ENCODE data around the gene PCNX2.

GRCh38 chr1:233012021-233012420 is 283.5 kb downstream of the PCNX2 start:
- TF ChIP-seq E2F6 (IDR thresholded peaks at IDR 0.05) (no peak), CTCF (IDR thresholded peaks at IDR 0.05; ENCODE audit: control extremely low read depth in 1 of 3, insufficient read depth in 1 of 3, low read depth in 1 of 3, low read length in 3 of 3) (no peak), CREB1 (IDR thresholded peaks at IDR 0.05) (no peak), HDAC2 (IDR thresholded peaks at IDR 0.05; ENCODE audit: borderline replicate concordance in 1 of 2, low read depth in 2 of 2, low read length in 2 of 2) (no peak), TEAD4 (IDR thresholded peaks at IDR 0.05; ENCODE audit: low read depth, low read length) (no peak), FOSL1 (IDR thresholded peaks at IDR 0.05; ENCODE audit: insufficient read depth, low read depth, low read length) (no peak)
